RWPE2 (cell line): ENCODE data around the gene SYNJ2.

Experiments used
- ATAC-seq: fragments of 200-7000 bp; cut with Tn5 transposase; 3 replicates; pipeline ENCODE4 v1.9.1; 2021; ENCODE audit warnings: low read depth
- DNase-seq: peaks from one replicate; pipeline ENCODE4 v3.0.0-alpha.2; 2020; ENCODE audit warnings: low spot score
- H3K27ac ChIP-seq: fragments of 450-650 bp; 2 replicates; pipeline ENCODE4 v1.5.1; 2017; ENCODE audit warnings: mild to moderate bottlenecking; ENCODE audit not compliant: poor library complexity, severe bottlenecking
- H3K27me3 ChIP-seq: fragments of 250-450 bp; sonication (Bioruptor Pico); 2 replicates; pipeline ENCODE4 v1.5.1; 2021; ENCODE audit warnings: mild to moderate bottlenecking, moderate library complexity; ENCODE audit not compliant: insufficient read depth, poor library complexity, severe bottlenecking
- H3K36me3 ChIP-seq: fragments of 250-450 bp; sonication (Bioruptor Pico); 2 replicates; pipeline ENCODE4 v1.5.1; 2020; ENCODE audit warnings: low read depth, mild to moderate bottlenecking, moderate library complexity
- H3K4me1 ChIP-seq: fragments of 250-450 bp; sonication (Bioruptor Pico); 2 replicates; pipeline ENCODE4 v1.5.1; 2021; ENCODE audit warnings: mild to moderate bottlenecking, moderate library complexity; ENCODE audit not compliant: insufficient read depth, poor library complexity, severe bottlenecking
- H3K4me3 ChIP-seq: fragments of 250-450 bp; sonication (Bioruptor Pico); 2 replicates; pipeline ENCODE4 v1.5.1; 2021; ENCODE audit warnings: mild to moderate bottlenecking, moderate library complexity; ENCODE audit not compliant: severe bottlenecking
- H3K9me3 ChIP-seq: fragments of 250-450 bp; sonication (Bioruptor Pico); 2 replicates; pipeline ENCODE4 v1.5.1; 2021; ENCODE audit warnings: mild to moderate bottlenecking, moderate library complexity; ENCODE audit not compliant: severe bottlenecking
- CTCF ChIP-seq: fragments of 450-650 bp; IDR thresholded peaks from one replicate; pipeline ENCODE4 v1.5.1; 2017; ENCODE audit warnings: mild to moderate bottlenecking, moderate library complexity; ENCODE audit not compliant: poor library complexity, severe bottlenecking

Gene SYNJ2

GRCh38 chr6:158070513-158070912, 88.8 kb downstream of the SYNJ2 start:
- TF ChIP-seq CTCF = no peak
- H3K27me3 ChIP-seq = no peaks in the 10 kb centered on the region
- H3K9me3 ChIP-seq = no peaks in the 10 kb centered on the region
- H3K36me3 ChIP-seq = peaks cover 24% of the 10 kb centered on the region
- peak overlapping the region; percentile 64 for H3K27ac ChIP-seq
- ATAC-seq (no peak), DNase-seq (no peak)
- peaks cover 21% of the 10 kb centered on the region for H3K4me1 ChIP-seq
- H3K4me3 ChIP-seq = no peak overlapping the region

DNA sequence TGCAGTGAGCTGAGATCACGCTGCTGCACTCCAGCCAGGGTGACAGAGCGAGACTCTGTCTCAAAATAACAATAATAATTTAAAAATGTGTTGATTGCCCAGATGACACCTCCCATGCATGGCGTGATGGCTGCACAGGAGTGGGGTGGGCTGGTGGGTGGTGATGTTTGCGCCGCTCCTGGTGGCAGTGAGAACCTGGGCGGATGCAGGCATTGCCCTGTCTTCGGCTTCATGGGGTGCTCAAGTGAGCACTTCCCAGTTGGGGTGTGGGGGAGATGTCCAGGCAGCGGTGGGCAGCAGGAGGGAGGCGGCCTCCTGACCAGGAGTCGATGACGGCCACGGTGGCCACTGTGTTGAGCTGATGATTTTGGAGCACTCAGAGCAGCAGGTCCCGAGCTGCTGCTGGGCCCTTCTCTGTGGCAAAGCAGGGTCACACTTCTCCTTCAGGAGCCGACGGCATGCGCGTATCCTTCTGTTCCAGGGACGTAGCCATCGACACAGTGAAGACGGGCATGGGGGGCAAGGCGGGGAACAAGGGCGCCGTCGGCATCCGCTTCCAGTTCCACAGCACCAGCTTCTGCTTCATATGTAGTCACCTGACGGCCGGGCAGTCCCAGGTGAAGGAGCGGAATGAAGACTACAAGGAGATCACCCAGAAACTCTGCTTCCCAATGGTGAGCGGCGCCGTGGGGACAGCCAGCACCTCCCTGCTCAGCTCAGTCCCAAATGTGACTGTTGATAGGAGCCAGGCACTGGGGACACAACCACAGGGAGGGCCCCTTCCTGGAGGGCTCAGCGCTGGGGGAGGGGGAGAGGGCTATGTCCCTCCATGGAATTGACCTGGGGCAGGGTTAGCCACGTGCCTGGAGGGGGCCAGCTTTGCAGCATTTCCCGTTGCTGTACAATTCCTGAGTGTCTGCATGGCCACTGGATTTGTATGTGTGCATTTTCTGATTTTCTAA, 89.7 kb downstream of the SYNJ2 start:
- no peak for TF ChIP-seq CTCF
- H3K4me3 ChIP-seq = no peak overlapping the region
- H3K9me3 ChIP-seq = no peaks in the 10 kb centered on the region
- ATAC-seq = no peak
- peaks cover 21% of the 10 kb centered on the region for H3K4me1 ChIP-seq
- no peak for DNase-seq
- no peaks in the 10 kb centered on the region for H3K27me3 ChIP-seq
- peaks cover 29% of the 10 kb centered on the region for H3K36me3 ChIP-seq
- no peak overlapping the region for H3K27ac ChIP-seq

GRCh38 chr6:158072083-158072721, 90.5 kb downstream of the SYNJ2 start:
- no peak overlapping the region for H3K4me3 ChIP-seq

DNA sequence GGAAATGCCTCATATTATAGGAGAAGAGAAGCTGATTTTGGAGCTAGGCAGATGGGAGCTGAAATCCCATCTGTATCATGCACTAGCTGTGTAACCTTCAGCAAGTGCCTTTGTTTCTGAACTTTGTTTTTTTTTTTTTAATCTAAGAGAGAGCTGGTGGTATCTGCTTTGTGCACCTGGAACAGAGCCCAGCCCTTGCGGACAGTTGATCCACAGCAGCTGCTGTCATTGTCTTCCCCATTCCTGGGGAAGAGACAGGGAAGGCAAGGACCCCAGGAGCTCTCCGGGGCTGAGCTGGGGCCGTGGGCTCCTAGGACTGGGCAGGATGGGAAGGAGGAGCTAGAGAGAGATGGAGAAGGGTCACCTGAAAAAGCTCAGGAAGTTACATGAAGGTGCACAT, 92.1 kb downstream of the SYNJ2 start:
- Histone ChIP-seq H3K36me3 (peaks cover 28% of the 10 kb centered on the region), H3K4me3 (no peak overlapping the region), H3K27me3 (no peaks in the 10 kb centered on the region), H3K9me3 (no peaks in the 10 kb centered on the region), H3K27ac (no peak overlapping the region), H3K4me1 (peaks cover 14% of the 10 kb centered on the region)
- DNase-seq = no peak
- no peak for TF ChIP-seq CTCF
- ATAC-seq = no peak

More at GRCh38 chr6:158072083-158072721, 90.5 kb downstream of the SYNJ2 start:
- H3K9me3 ChIP-seq = no peaks in the 10 kb centered on the region
- TF ChIP-seq CTCF = peak; percentile 87
- DNase-seq = no peak
- H3K27me3 ChIP-seq = no peaks in the 10 kb centered on the region
- peak; percentile 24; the same call in 1 of the 3 replicates for ATAC-seq
- peaks cover 25% of the 10 kb centered on the region for H3K36me3 ChIP-seq
- no peak overlapping the region for H3K27ac ChIP-seq
- peaks cover 21% of the 10 kb centered on the region for H3K4me1 ChIP-seq

DNA sequence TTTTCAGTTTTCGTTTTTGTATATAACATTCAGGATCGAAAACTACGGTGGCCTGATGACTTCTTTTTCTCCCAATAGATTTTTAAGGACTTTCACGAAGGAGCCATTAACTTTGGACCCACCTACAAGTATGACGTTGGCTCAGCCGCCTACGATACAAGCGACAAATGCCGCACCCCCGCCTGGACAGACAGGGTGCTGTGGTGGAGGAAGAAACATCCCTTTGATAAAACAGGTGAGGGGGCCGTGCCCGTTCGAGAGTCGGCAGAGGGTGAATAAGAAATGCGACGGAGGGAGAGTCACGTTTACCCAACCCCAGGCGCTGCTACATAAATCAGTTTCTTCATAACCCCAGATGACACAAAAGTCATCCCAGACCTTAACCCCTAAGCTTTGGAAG, 94.9 kb downstream of the SYNJ2 start:
- Histone ChIP-seq H3K4me3 (no peak overlapping the region), H3K36me3 (peaks cover 27% of the 10 kb centered on the region), H3K9me3 (no peaks in the 10 kb centered on the region), H3K4me1 (no peaks in the 10 kb centered on the region), H3K27me3 (no peaks in the 10 kb centered on the region), H3K27ac (no peak overlapping the region)
- ATAC-seq (no peak), DNase-seq (no peak)
- no peak for TF ChIP-seq CTCF
